ENCODE results near the gene ADSL. TPM values are rescaled to one million over a fixed set of nuclear protein-coding genes. Genes with fewer than 3 reads are reported as not detected.

The ADSL gene
- total and polyA plus RNA-seq, 9 of the 15 experiments (the other 6 are each of a cell fraction or from before 2014, with no cell fraction given) = 112 to 322 (median 146) TPM

DNA sequence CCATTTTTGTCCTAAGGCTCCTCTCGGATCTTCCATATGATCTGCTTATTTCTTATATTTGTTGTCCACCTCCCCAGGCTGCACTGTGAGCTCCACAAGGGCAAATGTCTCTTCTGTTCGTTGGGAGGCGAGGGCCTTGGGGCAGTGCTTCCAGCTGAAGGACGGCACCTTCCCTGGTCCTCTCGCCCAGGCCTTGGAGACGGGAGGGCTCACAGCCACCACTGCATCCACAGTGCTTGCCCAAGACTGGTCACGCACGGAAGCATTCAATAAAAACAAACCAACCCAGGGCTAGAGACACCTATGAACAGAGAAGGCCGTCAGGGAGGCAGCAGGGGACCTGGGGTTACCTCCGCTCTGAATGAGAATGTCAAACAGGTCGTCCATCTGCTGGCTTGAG, 70.3 kb downstream of the ADSL start (continued):
- TF ChIP-seq CHD7 (IDR thresholded peaks at IDR 0.05; ENCODE audit: low read depth, low read length) = no peak
- no peak for TF ChIP-seq STAT5B (CRISPR knock-in tag; IDR thresholded peaks at IDR 0.05)
- no peak for TF ChIP-seq MEF2A (IDR thresholded peaks at IDR 0.05; ENCODE audit: control insufficient read depth, low read depth, low read length)

All from K562 (cell line).